ENCODE results near the gene HDC.

Gene HDC

GRCh38 chr15:50267577-50267976 lies 2.1 kb upstream of the HDC start:
- Mint-ChIP-seq H3K4me3 (no peak overlapping the region), H3K4me1 (ENCODE audit: low read depth) (peaks cover 21% of the 10 kb centered on the region), H3K27ac (no peak overlapping the region), H3K36me3 (ENCODE audit: low read depth) (no peaks in the 10 kb centered on the region), H3K9me3 (peaks cover 14% of the 10 kb centered on the region), H3K27me3 (ENCODE audit: low read depth) (peaks cover 2% of the 10 kb centered on the region)
- no peak for DNase-seq (ENCODE audit: low spot score)

- Mint-ChIP-seq H3K27me3 (ENCODE audit: low read depth) (no peaks in the 10 kb centered on the region), H3K9me3 (peaks cover 7% of the 10 kb centered on the region), H3K4me3 (peak overlapping the region; percentile 40), H3K4me1 (ENCODE audit: low read depth) (peaks cover 56% of the 10 kb centered on the region), H3K27ac (peak overlapping the region; percentile 90), H3K36me3 (ENCODE audit: low read depth) (no peaks in the 10 kb centered on the region)
- DNase-seq (ENCODE audit: low spot score), result peak; percentile 81
Measured at GRCh38 chr15:50262533-50262932, 3.0 kb downstream of the HDC start.

GRCh38 chr15:50261981-50262380 lies 3.5 kb downstream of the HDC start:
- H3K27me3 Mint-ChIP-seq (ENCODE audit: low read depth), result no peaks in the 10 kb centered on the region
- H3K4me1 Mint-ChIP-seq (ENCODE audit: low read depth), result peaks cover 59% of the 10 kb centered on the region
- peaks cover 2% of the 10 kb centered on the region for H3K9me3 Mint-ChIP-seq
- H3K4me3 Mint-ChIP-seq, result peak overlapping the region; percentile 40
- no peak for DNase-seq (ENCODE audit: low spot score)
- H3K36me3 Mint-ChIP-seq (ENCODE audit: low read depth), result no peaks in the 10 kb centered on the region
- H3K27ac Mint-ChIP-seq, result peak overlapping the region; percentile 90

GRCh38 chr15:50260969-50261496 lies 4.5 kb downstream of the HDC start:
- H3K27ac Mint-ChIP-seq, result peak overlapping the region; percentile 90

GRCh38 chr15:50259276-50259675 lies 6.2 kb downstream of the HDC start:
- Mint-ChIP-seq H3K27ac (peak overlapping the region; percentile 82), H3K27me3 (ENCODE audit: low read depth) (no peaks in the 10 kb centered on the region), H3K4me1 (ENCODE audit: low read depth) (peaks cover 72% of the 10 kb centered on the region), H3K4me3 (peak overlapping the region; percentile 46), H3K36me3 (ENCODE audit: low read depth) (no peaks in the 10 kb centered on the region), H3K9me3 (no peaks in the 10 kb centered on the region)
- DNase-seq (ENCODE audit: low spot score), result no peak

More at GRCh38 chr15:50260969-50261496, 4.5 kb downstream of the HDC start:
- Mint-ChIP-seq H3K9me3 (no peaks in the 10 kb centered on the region), H3K4me1 (ENCODE audit: low read depth) (peaks cover 67% of the 10 kb centered on the region), H3K4me3 (peak overlapping the region; percentile 50), H3K36me3 (ENCODE audit: low read depth) (no peaks in the 10 kb centered on the region), H3K27me3 (ENCODE audit: low read depth) (no peaks in the 10 kb centered on the region)
- peak; percentile 54 for DNase-seq (ENCODE audit: low spot score)

GRCh38 chr15:50257924-50258323 lies 7.6 kb downstream of the HDC start:
- peaks cover 64% of the 10 kb centered on the region for H3K4me1 Mint-ChIP-seq (ENCODE audit: low read depth)
- H3K27me3 Mint-ChIP-seq (ENCODE audit: low read depth), result no peaks in the 10 kb centered on the region
- no peaks in the 10 kb centered on the region for H3K36me3 Mint-ChIP-seq (ENCODE audit: low read depth)
- H3K27ac Mint-ChIP-seq, result peak overlapping the region; percentile 24
- no peak overlapping the region for H3K4me3 Mint-ChIP-seq
- no peaks in the 10 kb centered on the region for H3K9me3 Mint-ChIP-seq
- DNase-seq (ENCODE audit: low spot score), result no peak

- no peak for DNase-seq (ENCODE audit: low spot score)
Measured at GRCh38 chr15:50257332-50257731, 8.2 kb downstream of the HDC start.

GRCh38 chr15:50256188-50257041 lies 9.1 kb downstream of the HDC start:
- Mint-ChIP-seq H3K36me3 (ENCODE audit: low read depth) (no peaks in the 10 kb centered on the region), H3K27me3 (ENCODE audit: low read depth) (no peaks in the 10 kb centered on the region), H3K4me1 (ENCODE audit: low read depth) (peaks cover 56% of the 10 kb centered on the region), H3K4me3 (no peak overlapping the region), H3K9me3 (no peaks in the 10 kb centered on the region), H3K27ac (peak overlapping the region; percentile 4)
- no peak for DNase-seq (ENCODE audit: low spot score)

More at GRCh38 chr15:50257332-50257731, 8.2 kb downstream of the HDC start:
- no peaks in the 10 kb centered on the region for H3K36me3 Mint-ChIP-seq (ENCODE audit: low read depth)
- no peak overlapping the region for H3K4me3 Mint-ChIP-seq
- H3K4me1 Mint-ChIP-seq (ENCODE audit: low read depth), result peaks cover 61% of the 10 kb centered on the region
- peak overlapping the region; percentile 46 for H3K27ac Mint-ChIP-seq
- no peaks in the 10 kb centered on the region for H3K9me3 Mint-ChIP-seq
- no peaks in the 10 kb centered on the region for H3K27me3 Mint-ChIP-seq (ENCODE audit: low read depth)

- Mint-ChIP-seq H3K9me3 (no peaks in the 10 kb centered on the region), H3K4me1 (ENCODE audit: low read depth) (peaks cover 57% of the 10 kb centered on the region), H3K27me3 (ENCODE audit: low read depth) (no peaks in the 10 kb centered on the region), H3K36me3 (ENCODE audit: low read depth) (no peaks in the 10 kb centered on the region), H3K4me3 (no peak overlapping the region), H3K27ac (no peak overlapping the region)
- no peak for DNase-seq (ENCODE audit: low spot score)
Measured at GRCh38 chr15:50252556-50252955, 13.0 kb downstream of the HDC start.

- no peaks in the 10 kb centered on the region for H3K9me3 Mint-ChIP-seq
- no peaks in the 10 kb centered on the region for H3K27me3 Mint-ChIP-seq (ENCODE audit: low read depth)
- H3K27ac Mint-ChIP-seq, result no peak overlapping the region
- DNase-seq (ENCODE audit: low spot score), result no peak
- H3K36me3 Mint-ChIP-seq (ENCODE audit: low read depth), result no peaks in the 10 kb centered on the region
- no peak overlapping the region for H3K4me3 Mint-ChIP-seq
- H3K4me1 Mint-ChIP-seq (ENCODE audit: low read depth), result peaks cover 58% of the 10 kb centered on the region
Measured at GRCh38 chr15:50251638-50252182, 13.8 kb downstream of the HDC start.

GRCh38 chr15:50250760-50251394 lies 14.6 kb downstream of the HDC start:
- no peaks in the 10 kb centered on the region for H3K27me3 Mint-ChIP-seq (ENCODE audit: low read depth)
- no peak for DNase-seq (ENCODE audit: low spot score)
- H3K4me3 Mint-ChIP-seq, result no peak overlapping the region
- H3K4me1 Mint-ChIP-seq (ENCODE audit: low read depth), result peaks cover 55% of the 10 kb centered on the region
- no peaks in the 10 kb centered on the region for H3K9me3 Mint-ChIP-seq
- H3K36me3 Mint-ChIP-seq (ENCODE audit: low read depth), result no peaks in the 10 kb centered on the region
- H3K27ac Mint-ChIP-seq, result no peak overlapping the region

- no peaks in the 10 kb centered on the region for H3K36me3 Mint-ChIP-seq (ENCODE audit: low read depth)
- no peaks in the 10 kb centered on the region for H3K9me3 Mint-ChIP-seq
- H3K4me1 Mint-ChIP-seq (ENCODE audit: low read depth), result peaks cover 47% of the 10 kb centered on the region
- H3K4me3 Mint-ChIP-seq, result peak overlapping the region; percentile 67
- DNase-seq (ENCODE audit: low spot score), result no peak
- peak overlapping the region; percentile 93 for H3K27ac Mint-ChIP-seq
- no peaks in the 10 kb centered on the region for H3K27me3 Mint-ChIP-seq (ENCODE audit: low read depth)
Measured at GRCh38 chr15:50249704-50250103, 15.8 kb downstream of the HDC start.

GRCh38 chr15:50248994-50249582 lies 16.4 kb downstream of the HDC start:
- Mint-ChIP-seq H3K27me3 (ENCODE audit: low read depth) (no peaks in the 10 kb centered on the region), H3K4me1 (ENCODE audit: low read depth) (peaks cover 47% of the 10 kb centered on the region), H3K27ac (peak overlapping the region; percentile 93), H3K36me3 (ENCODE audit: low read depth) (peaks cover 2% of the 10 kb centered on the region), H3K4me3 (peak overlapping the region; percentile 67), H3K9me3 (no peaks in the 10 kb centered on the region)
- no peak for DNase-seq (ENCODE audit: low spot score)

All from T-helper 2 cell treated with Interferon-gamma antibody and Interleukin-4, amounts not matched to agents 5 μg/mL and 100 μg/mL, for 36 hours (primary cell).